Upper lobe of left lung (tissue), 6 donors: ENCODE measurements around the gene DUOXA1. TPM values are rescaled to one million over a fixed set of nuclear protein-coding genes. Genes with fewer than 3 reads are reported as not detected.
A peak's percentile ranks its signal among the peaks of the same experiment; 100 is the strongest.

ENCODE experiments used
- ATAC-seq, 2 donors: fragments of 200-7000 bp; cut with Tn5 transposase; one replicate each; pipeline ENCODE4 v1.9.1; 2022; ENCODE audit warnings: mild to moderate bottlenecking in 2 of 2, moderate library complexity in 2 of 2; ENCODE audit not compliant: low FRiP score in 2 of 2
- DNase-seq, 2 donors: peaks; one replicate each; pipeline ENCODE4 v3.0.0-alpha.2; 2019 to 2020
- H3K27ac ChIP-seq, 4 donors: fragments of 200-600 bp; sonication (generic); one replicate each; pipeline ENCODE4 v1.5.1; 2016 to 2019
- H3K27me3 ChIP-seq, 4 donors: fragments of 200-600 bp; sonication (generic); one replicate each; pipeline ENCODE4 v1.5.1; 2017 to 2019
- H3K36me3 ChIP-seq, 4 donors: fragments of 200-600 bp; sonication (generic); one replicate each; pipeline ENCODE4 v1.5.1; 2016 to 2019
- H3K4me1 ChIP-seq, 4 donors: fragments of 200-600 bp; sonication (generic); one replicate each; pipeline ENCODE4 v1.5.1; 2018 to 2019
- H3K4me3 ChIP-seq, 4 donors: fragments of 200-600 bp; sonication (generic); one replicate each; pipeline ENCODE4 v1.5.1; 2017 to 2019; ENCODE audit warnings: mild to moderate bottlenecking in 2 of 4, moderate library complexity in 1 of 4
- H3K9me3 ChIP-seq, 4 donors: fragments of 200-600 bp; sonication (generic); one replicate each; pipeline ENCODE4 v1.5.1; 2018 to 2019
- EP300 ChIP-seq, 4 donors: sonication (generic); formaldehyde crosslinking; IDR thresholded peaks; one replicate each; pipeline ENCODE4 v1.5.1; 2017; ENCODE audit warnings: antibody characterized with exemption in 4 of 4, control low read depth in 2 of 4
- POLR2A ChIP-seq, 4 donors: fragments of 450-650 bp; IDR thresholded peaks; one replicate each; pipeline ENCODE4 v1.5.1; 2016 to 2017; ENCODE audit warnings: antibody characterized with exemption in 4 of 4, mild to moderate bottlenecking in 2 of 4
- POLR2AphosphoS5 ChIP-seq, 2 donors: sonication (generic); formaldehyde crosslinking; IDR thresholded peaks; one replicate each; pipeline ENCODE4 v1.5.1; 2017; ENCODE audit warnings: antibody characterized with exemption in 2 of 2
- WGBS, 2 donors: methylation state at CpG; one replicate each; pipeline ENCODE4 v1.1.5; 2017 to 2018; 5-methylcytosine and 5-hydroxymethylcytosine counted together
- total RNA-seq, 6 donors: library from RNA; depleted of rRNA in 4 of 6; stranded (reverse); fragments of >200 nt in 4 of 6; gene quantifications; one replicate each; pipeline versions ENCODE4 v1.1.0 to v1.2.1, GENCODE V29; 2016 to 2021
- TF ChIP-seq, protein P1 (sequence below), 6 experiments: fragments of 450-650 bp in 4 of 6; fragments of 200-600 bp in 2 of 6; sonication (generic) in 2 of 6; IDR thresholded peaks; one replicate each; pipeline ENCODE4 v1.5.1; 2016 to 2019; ENCODE audit warnings: antibody characterized with exemption in 6 of 6
- donor health status: DM: no; HTN: no; CAD: no; lungs with moderate emphysema.
- donor health status: DM: no; HTN: yes; CAD: no; lungs with severe emphysema.

The DUOXA1 gene, protein sequence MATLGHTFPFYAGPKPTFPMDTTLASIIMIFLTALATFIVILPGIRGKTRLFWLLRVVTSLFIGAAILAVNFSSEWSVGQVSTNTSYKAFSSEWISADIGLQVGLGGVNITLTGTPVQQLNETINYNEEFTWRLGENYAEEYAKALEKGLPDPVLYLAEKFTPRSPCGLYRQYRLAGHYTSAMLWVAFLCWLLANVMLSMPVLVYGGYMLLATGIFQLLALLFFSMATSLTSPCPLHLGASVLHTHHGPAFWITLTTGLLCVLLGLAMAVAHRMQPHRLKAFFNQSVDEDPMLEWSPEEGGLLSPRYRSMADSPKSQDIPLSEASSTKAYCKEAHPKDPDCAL
- total RNA-seq = 100 to 1,000 TPM in 5 of 6 donors, 10 to 100 TPM in 1; 84.2 to 530 (median 181) TPM

DNA sequence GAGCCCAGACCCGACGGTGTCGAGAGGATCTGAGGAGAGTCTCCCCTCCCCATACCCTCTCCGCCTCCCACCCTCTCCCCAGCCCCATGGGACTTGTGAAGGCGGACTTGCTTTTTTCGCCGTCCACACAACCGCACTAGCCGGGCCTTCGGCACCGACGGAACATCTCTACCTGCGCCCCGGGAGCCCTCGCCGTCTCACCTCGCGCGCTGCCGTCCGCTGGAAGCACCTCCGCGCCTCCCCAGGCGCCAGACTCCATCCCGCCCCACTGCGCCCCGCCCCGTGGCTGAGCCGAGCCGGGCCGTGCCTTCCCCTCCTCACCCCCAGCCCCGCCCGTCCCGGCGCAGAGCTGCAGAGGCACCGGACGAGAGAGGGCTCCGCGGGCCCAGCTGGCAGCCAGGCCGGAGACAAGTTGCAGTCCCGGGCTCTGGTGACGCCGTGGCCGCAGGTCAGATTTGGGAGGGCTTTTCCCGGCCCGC, at the start of gene DUOXA1, which contains the start of gene DUOX1:
TSS of gene DUOXA1 (minus strand) at position 229 of the 479 bp plus-strand sequence. CDS start 6,865 bp downstream, outside the sequence.
TSS of gene DUOX1 (plus strand) at position 344 of the 479 bp plus-strand sequence. CDS start 1,973 bp downstream, outside the sequence.
- H3K27ac ChIP-seq = peak within 1 kb of the TSS; percentile 65 to 91 (median 82)

DNA sequence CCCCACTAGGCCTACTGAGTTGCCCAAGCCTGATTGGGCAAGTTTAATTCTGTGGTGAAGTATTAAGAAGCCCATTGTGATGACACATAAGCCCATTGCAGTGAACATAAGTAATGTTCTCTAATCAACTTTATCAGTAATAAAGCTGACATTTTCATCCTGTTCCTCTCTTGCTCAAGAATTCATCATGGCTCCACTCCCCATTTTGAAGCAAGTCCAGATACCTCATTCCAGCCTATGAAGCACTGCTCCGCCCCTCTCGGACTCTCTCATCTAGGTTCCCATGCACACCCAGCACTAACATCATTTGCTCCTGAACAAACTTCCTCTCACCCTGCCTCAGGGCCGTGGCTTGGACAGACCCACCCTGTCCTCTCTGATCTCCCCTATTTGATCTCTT, 47.6 kb upstream of the DUOXA1 start:
- H3K4me1 ChIP-seq = peaks cover 4 to 18% (median 7%) of the 10 kb centered on the region in 4 donors
- no peak overlapping the region for H3K4me3 ChIP-seq
- TF ChIP-seq, protein P1, sequence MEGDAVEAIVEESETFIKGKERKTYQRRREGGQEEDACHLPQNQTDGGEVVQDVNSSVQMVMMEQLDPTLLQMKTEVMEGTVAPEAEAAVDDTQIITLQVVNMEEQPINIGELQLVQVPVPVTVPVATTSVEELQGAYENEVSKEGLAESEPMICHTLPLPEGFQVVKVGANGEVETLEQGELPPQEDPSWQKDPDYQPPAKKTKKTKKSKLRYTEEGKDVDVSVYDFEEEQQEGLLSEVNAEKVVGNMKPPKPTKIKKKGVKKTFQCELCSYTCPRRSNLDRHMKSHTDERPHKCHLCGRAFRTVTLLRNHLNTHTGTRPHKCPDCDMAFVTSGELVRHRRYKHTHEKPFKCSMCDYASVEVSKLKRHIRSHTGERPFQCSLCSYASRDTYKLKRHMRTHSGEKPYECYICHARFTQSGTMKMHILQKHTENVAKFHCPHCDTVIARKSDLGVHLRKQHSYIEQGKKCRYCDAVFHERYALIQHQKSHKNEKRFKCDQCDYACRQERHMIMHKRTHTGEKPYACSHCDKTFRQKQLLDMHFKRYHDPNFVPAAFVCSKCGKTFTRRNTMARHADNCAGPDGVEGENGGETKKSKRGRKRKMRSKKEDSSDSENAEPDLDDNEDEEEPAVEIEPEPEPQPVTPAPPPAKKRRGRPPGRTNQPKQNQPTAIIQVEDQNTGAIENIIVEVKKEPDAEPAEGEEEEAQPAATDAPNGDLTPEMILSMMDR (IDR thresholded peaks at IDR 0.05) = no peak
- TF ChIP-seq EP300 (IDR thresholded peaks at IDR 0.05) = no peak
- no peak for TF ChIP-seq POLR2A (IDR thresholded peaks at IDR 0.05)
- TF ChIP-seq POLR2AphosphoS5 (IDR thresholded peaks at IDR 0.05) = no peak
- no peaks in the 10 kb centered on the region for H3K9me3 ChIP-seq
- H3K27me3 ChIP-seq = no peaks in the 10 kb centered on the region
- no peak overlapping the region for H3K27ac ChIP-seq
- DNase-seq = no peak
- peaks cover 0 to 5% (median 2%) of the 10 kb centered on the region in 4 donors for H3K36me3 ChIP-seq
- 74 to 80% methylated on average over 3 of the region's 3 CpGs for WGBS, 2 donors
- ATAC-seq = no peak

More for the DNA sequence above, at the start of gene DUOXA1, which contains the start of gene DUOX1:
- DNase-seq = peak; percentile 77 to 95
- H3K4me3 ChIP-seq = peak within 1 kb of the TSS; percentile 28 to 58 (median 54)
- no peaks in the 10 kb centered on the region for H3K9me3 ChIP-seq
- H3K27me3 ChIP-seq = peaks cover 0 to 23% (median 6%) of the 10 kb centered on the region in 4 donors
- ATAC-seq = peak; percentile 86 to 91
- WGBS, 2 donors = 3 to 11% methylated on average over 7 to 42 of the region's 46 CpGs
- H3K36me3 ChIP-seq = no peaks in the 10 kb centered on the region
- TF ChIP-seq EP300 (IDR thresholded peaks at IDR 0.05) = no peak
- peak in 1 of 4 donors; percentile 76 for TF ChIP-seq POLR2A (IDR thresholded peaks at IDR 0.05)
- TF ChIP-seq, protein P1 (IDR thresholded peaks at IDR 0.05) = no peak
- peak in 1 of 2 donors; percentile 60 for TF ChIP-seq POLR2AphosphoS5 (IDR thresholded peaks at IDR 0.05)
- peaks cover 4 to 47% (median 19%) of the 10 kb centered on the region in 4 donors for H3K4me1 ChIP-seq

DNA sequence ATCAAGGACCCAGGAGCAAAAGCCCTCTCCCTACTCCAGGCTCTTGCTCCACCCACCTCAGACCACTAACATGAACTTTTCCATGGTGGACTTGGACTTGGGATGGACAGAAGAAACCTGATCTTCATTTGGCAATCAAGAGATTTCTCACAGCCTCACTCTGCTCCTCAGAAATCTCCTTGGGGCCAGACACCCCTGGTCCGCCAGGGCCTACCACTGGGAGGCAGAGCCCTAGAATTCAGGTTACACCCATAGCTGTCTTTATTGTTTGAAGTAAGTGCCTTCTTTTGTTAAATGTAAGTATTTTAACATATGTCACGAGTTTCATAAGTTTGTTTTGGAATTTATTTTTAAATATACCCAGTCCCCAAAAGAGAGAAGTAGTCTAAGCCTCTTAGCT, 44.9 kb upstream of the DUOXA1 start:
- Histone ChIP-seq H3K4me1 (peaks cover 1 to 7% (median 2%) of the 10 kb centered on the region in 4 donors), H3K27ac (no peak overlapping the region), H3K4me3 (no peak overlapping the region), H3K27me3 (no peaks in the 10 kb centered on the region), H3K9me3 (no peaks in the 10 kb centered on the region), H3K36me3 (peaks cover 0 to 5% (median 2%) of the 10 kb centered on the region in 4 donors)
- no peak for ATAC-seq
- WGBS, 2 donors = 87 to 91% methylated on average over 2 of the region's 2 CpGs
- no peak for DNase-seq
- no peak for TF ChIP-seq EP300 (IDR thresholded peaks at IDR 0.05)
- TF ChIP-seq POLR2AphosphoS5 (IDR thresholded peaks at IDR 0.05) = no peak
- TF ChIP-seq, protein P1 (IDR thresholded peaks at IDR 0.05) = no peak
- TF ChIP-seq POLR2A (IDR thresholded peaks at IDR 0.05) = no peak

DNA sequence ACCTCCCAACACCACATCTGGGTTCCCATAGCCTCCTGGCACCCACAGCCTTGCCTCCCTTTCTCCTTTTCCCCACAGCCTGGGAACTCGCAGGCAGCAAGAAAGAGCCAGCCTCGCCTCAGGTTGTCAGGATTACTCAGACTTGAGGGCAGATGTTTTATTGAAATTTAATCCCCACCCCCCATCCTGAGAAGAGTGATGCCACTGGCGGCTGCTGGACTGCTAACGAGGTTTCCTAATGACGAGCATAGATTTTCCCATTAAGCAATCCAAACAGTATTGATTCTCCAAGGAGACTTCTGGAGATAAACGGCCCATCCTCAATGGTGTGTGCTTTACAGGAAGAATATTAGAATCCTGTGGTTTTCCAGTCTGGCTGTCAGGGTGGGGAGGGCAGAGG, 44.4 kb upstream of the DUOXA1 start:
- ATAC-seq = no peak
- Histone ChIP-seq H3K27ac (no peak overlapping the region), H3K36me3 (peaks cover 0 to 5% (median 2%) of the 10 kb centered on the region in 4 donors), H3K4me3 (no peak overlapping the region), H3K4me1 (peaks cover 0 to 2% (median 0%) of the 10 kb centered on the region in 4 donors), H3K27me3 (no peaks in the 10 kb centered on the region), H3K9me3 (no peaks in the 10 kb centered on the region)
- 91 to 93% methylated on average over 6 of the region's 6 CpGs for WGBS, 2 donors
- no peak for DNase-seq
- TF ChIP-seq POLR2AphosphoS5 (IDR thresholded peaks at IDR 0.05) (no peak), EP300 (IDR thresholded peaks at IDR 0.05) (no peak), POLR2A (IDR thresholded peaks at IDR 0.05) (no peak)
- TF ChIP-seq, protein P1 (IDR thresholded peaks at IDR 0.05) = no peak
